Dendritic cell treated with granulocyte-macrophage colony-stimulating factor and Interleukin-4, amounts not matched to agents 40 ng/mL and 50 ng/mL, for 4 days (primary cell): Measurements from ENCODE around the gene ZNF182.
"Not testable (repeated sequence)": the region's sequence is repeated elsewhere in the genome, so short reads cannot be mapped to it uniquely, and the experiment has no call there.

Experiments used
- H3K27ac Mint-ChIP-seq: one replicate; pipeline ENCODE4 v1.8.0; 2022; ENCODE audit warnings: mild to moderate bottlenecking, mixed read lengths
- H3K27me3 Mint-ChIP-seq: one replicate; pipeline ENCODE4 v1.8.0; 2022; ENCODE audit warnings: mild to moderate bottlenecking, mixed read lengths
- H3K36me3 Mint-ChIP-seq: one replicate; pipeline ENCODE4 v1.8.0; 2022; ENCODE audit warnings: low read depth, mixed read lengths
- H3K4me1 Mint-ChIP-seq: one replicate; pipeline ENCODE4 v1.8.0; 2022; ENCODE audit warnings: low read depth, mixed read lengths
- H3K4me3 Mint-ChIP-seq: one replicate; pipeline ENCODE4 v1.8.0; 2022; ENCODE audit warnings: mild to moderate bottlenecking, moderate library complexity, mixed read lengths
- H3K9me3 Mint-ChIP-seq: one replicate; pipeline ENCODE4 v1.8.0; 2022; ENCODE audit warnings: mixed read lengths
- intact Hi-C: fragments of 100-400 bp; cut with micrococcal nuclease; formaldehyde crosslinking; loops from one replicate; pipeline ENCODE4 v1.15.0; 2022

ZNF182 gene

DNA sequence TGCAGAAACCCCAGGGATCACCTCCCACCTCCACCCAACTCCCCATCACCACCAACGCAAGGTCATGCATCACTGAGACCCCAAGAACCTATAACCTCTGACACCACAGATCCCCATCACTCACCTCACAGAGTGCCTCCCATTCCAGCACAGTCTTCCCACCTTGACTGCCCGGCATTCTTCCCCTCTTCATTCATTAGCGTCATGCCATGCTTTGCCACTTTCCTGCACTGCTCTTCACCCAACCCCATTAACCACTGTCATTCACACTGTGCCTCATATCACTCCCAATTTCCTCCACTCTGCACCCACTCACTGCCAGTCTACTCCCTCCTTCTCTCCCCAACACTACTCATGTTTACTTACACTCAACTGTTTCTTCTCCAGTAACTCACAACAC, 30.6 kb downstream of the ZNF182 start:
- H3K27ac Mint-ChIP-seq: no peak overlapping the region
- peaks cover 77% of the 10 kb centered on the region for H3K9me3 Mint-ChIP-seq
- no peaks in the 10 kb centered on the region for H3K4me1 Mint-ChIP-seq
- no peaks in the 10 kb centered on the region for H3K27me3 Mint-ChIP-seq
- no peak overlapping the region for H3K4me3 Mint-ChIP-seq
- peaks cover 42% of the 10 kb centered on the region for H3K36me3 Mint-ChIP-seq
- intact Hi-C loops: no loop called here

- not testable (repeated sequence) for H3K36me3 Mint-ChIP-seq
Measured at GRCh38 chrX:47965526-47965925, 38.3 kb downstream of the ZNF182 start.

DNA sequence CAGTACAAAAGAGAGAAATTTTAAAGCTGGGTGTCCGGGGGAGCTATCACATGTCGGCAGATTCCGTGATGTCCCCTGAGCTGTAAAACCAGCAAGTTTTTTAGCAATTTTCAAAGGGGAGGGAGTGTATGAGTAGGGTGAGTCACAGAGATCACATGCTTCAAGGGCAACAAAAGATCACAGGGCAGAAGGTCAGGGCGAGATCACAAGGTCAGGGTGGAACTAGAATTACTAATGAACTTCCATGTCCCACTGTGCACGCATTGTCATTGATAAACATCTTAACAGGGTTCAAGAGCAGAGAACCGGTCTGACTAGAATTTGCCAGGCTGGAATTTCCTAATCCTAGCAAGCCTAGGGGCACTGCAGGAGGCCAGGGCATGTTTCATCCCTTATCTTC, 42.0 kb downstream of the ZNF182 start:
- H3K27me3 Mint-ChIP-seq, H3K4me3 Mint-ChIP-seq, intact Hi-C loops, H3K27ac Mint-ChIP-seq, H3K4me1 Mint-ChIP-seq, H3K36me3 Mint-ChIP-seq: not testable (repeated sequence)
- peaks cover 34% of the 10 kb centered on the region for H3K9me3 Mint-ChIP-seq

More at GRCh38 chrX:47965526-47965925, 38.3 kb downstream of the ZNF182 start:
- H3K9me3 Mint-ChIP-seq: peaks cover 64% of the 10 kb centered on the region
- H3K4me3 Mint-ChIP-seq, intact Hi-C loops, H3K4me1 Mint-ChIP-seq, H3K27ac Mint-ChIP-seq, H3K27me3 Mint-ChIP-seq: not testable (repeated sequence)

- H3K4me3 Mint-ChIP-seq: no peak overlapping the region
- H3K27ac Mint-ChIP-seq: peak overlapping the region; percentile 65
- peaks cover 32% of the 10 kb centered on the region for H3K9me3 Mint-ChIP-seq
- H3K4me1 Mint-ChIP-seq: peaks cover 7% of the 10 kb centered on the region
- no peaks in the 10 kb centered on the region for H3K27me3 Mint-ChIP-seq
- no peaks in the 10 kb centered on the region for H3K36me3 Mint-ChIP-seq
- intact Hi-C loops: no loop called here
Measured at GRCh38 chrX:47960406-47960805, 43.4 kb downstream of the ZNF182 start.

DNA sequence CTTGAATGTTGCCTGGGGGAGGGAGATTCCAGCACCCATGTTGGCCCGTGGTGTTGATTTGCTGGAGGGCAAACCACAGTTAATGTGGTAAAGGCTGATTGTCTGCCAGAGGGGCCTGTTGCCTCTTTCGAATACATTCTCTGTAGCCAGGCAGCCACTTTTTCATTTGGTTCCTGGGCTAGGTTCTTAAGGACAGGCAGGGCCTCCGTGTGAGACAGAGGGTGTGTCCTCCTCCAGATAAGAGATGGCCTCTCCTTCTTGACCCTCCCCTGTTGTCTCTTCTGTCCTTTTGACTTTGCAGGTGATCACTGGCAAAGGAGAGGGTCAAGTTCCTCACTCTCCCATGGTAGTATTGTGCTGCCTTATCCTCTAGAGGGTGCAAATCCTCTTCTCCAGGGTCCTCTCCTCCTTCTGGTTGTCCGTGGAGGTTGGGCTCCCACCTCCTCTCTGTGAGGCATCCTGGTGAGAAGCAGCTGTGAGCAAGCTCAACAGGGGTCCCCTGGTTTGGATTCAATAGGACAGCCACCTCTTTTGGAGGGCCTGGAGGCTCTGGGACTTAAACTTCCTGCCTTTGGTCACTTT, 44.9 kb downstream of the ZNF182 start:
- Mint-ChIP-seq H3K36me3 (no peaks in the 10 kb centered on the region), H3K27ac (no peak overlapping the region), H3K4me1 (peaks cover 7% of the 10 kb centered on the region), H3K9me3 (peaks cover 17% of the 10 kb centered on the region), H3K4me3 (no peak overlapping the region), H3K27me3 (no peaks in the 10 kb centered on the region)
- intact Hi-C loops: loop anchor here (5.0 kb wide), 1 partner anchor 68 kb away; no protein-coding TSS in a partner anchor

DNA sequence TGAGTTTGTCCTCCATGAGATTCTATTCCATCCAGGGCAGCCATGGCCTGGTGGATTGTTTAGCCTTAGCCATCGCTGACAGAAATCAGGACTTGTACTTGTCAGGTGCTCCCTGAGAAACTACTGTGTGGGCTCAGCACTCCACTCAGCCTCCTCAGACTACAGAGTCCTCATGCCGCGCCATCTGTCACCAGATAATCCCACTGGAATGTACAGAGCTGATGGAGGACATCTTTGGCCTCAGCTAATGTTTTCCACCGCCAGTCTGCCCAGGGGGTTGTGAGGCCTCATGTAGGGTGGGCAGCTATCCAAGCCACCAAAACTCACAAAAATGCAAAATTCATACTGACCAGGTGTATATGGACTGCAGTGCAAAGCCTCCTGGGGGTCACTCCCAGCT, 45.6 kb downstream of the ZNF182 start:
- H3K36me3 Mint-ChIP-seq, H3K4me1 Mint-ChIP-seq: not testable (repeated sequence)
- intact Hi-C loops: loop anchor here (5.0 kb wide), 1 partner anchor 69 kb away; no protein-coding TSS in a partner anchor

GRCh38 chrX:47956016-47956415, 47.8 kb downstream of the ZNF182 start:
- Mint-ChIP-seq H3K9me3 (peaks cover 13% of the 10 kb centered on the region), H3K4me3 (no peak overlapping the region), H3K36me3 (no peaks in the 10 kb centered on the region), H3K27ac (no peak overlapping the region), H3K27me3 (no peaks in the 10 kb centered on the region), H3K4me1 (peaks cover 7% of the 10 kb centered on the region)
- intact Hi-C loops: loop anchor here (5.0 kb wide), 1 partner anchor 71 kb away; no protein-coding TSS in a partner anchor

More for the DNA sequence above, 45.6 kb downstream of the ZNF182 start:
- H3K27ac Mint-ChIP-seq, H3K4me3 Mint-ChIP-seq, H3K27me3 Mint-ChIP-seq: not testable (repeated sequence)
- peaks cover 14% of the 10 kb centered on the region for H3K9me3 Mint-ChIP-seq

GRCh38 chrX:47955295-47955694, 48.5 kb downstream of the ZNF182 start:
- H3K27me3 Mint-ChIP-seq, H3K27ac Mint-ChIP-seq, H3K36me3 Mint-ChIP-seq, H3K4me1 Mint-ChIP-seq, H3K4me3 Mint-ChIP-seq: not testable (repeated sequence)
- H3K9me3 Mint-ChIP-seq: peaks cover 15% of the 10 kb centered on the region
- intact Hi-C loops: loop anchor here (5.0 kb wide), 1 partner anchor 72 kb away; no protein-coding TSS in a partner anchor

GRCh38 chrX:47941423-47941822, 62.4 kb downstream of the ZNF182 start:
- no peak overlapping the region for H3K27ac Mint-ChIP-seq
- H3K4me1 Mint-ChIP-seq: no peaks in the 10 kb centered on the region
- intact Hi-C loops: no loop called here
- no peak overlapping the region for H3K4me3 Mint-ChIP-seq
- peaks cover 17% of the 10 kb centered on the region for H3K9me3 Mint-ChIP-seq
- no peaks in the 10 kb centered on the region for H3K27me3 Mint-ChIP-seq
- no peaks in the 10 kb centered on the region for H3K36me3 Mint-ChIP-seq

DNA sequence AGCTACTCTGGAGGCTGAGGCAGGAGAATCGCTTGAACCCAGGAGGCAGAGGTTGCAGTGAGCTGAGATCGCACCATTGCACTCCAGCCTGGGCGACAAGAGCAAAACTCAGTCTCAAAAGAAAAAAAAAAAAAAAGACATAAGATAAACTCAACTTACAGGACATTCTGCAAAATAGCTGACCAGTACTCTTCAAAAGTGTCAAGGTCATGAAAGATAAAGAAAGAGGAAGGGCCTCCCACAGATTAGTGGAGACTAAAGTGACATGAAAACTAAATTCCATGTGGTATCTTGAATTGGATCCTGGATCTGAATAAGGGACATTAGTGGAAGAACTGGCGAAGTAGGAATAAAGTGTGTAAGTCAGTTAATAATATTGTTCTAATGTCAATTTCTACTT, 63.3 kb downstream of the ZNF182 start:
- intact Hi-C loops: no loop called here
- Mint-ChIP-seq H3K4me3 (no peak overlapping the region), H3K9me3 (peaks cover 17% of the 10 kb centered on the region), H3K27me3 (no peaks in the 10 kb centered on the region), H3K36me3 (no peaks in the 10 kb centered on the region), H3K27ac (no peak overlapping the region), H3K4me1 (no peaks in the 10 kb centered on the region)

- Mint-ChIP-seq H3K36me3 (no peaks in the 10 kb centered on the region), H3K27ac (no peak overlapping the region), H3K4me3 (no peak overlapping the region), H3K9me3 (no peaks in the 10 kb centered on the region), H3K27me3 (no peaks in the 10 kb centered on the region), H3K4me1 (no peaks in the 10 kb centered on the region)
- intact Hi-C loops: no loop called here
Measured at GRCh38 chrX:47936940-47937317, 66.9 kb downstream of the ZNF182 start.

DNA sequence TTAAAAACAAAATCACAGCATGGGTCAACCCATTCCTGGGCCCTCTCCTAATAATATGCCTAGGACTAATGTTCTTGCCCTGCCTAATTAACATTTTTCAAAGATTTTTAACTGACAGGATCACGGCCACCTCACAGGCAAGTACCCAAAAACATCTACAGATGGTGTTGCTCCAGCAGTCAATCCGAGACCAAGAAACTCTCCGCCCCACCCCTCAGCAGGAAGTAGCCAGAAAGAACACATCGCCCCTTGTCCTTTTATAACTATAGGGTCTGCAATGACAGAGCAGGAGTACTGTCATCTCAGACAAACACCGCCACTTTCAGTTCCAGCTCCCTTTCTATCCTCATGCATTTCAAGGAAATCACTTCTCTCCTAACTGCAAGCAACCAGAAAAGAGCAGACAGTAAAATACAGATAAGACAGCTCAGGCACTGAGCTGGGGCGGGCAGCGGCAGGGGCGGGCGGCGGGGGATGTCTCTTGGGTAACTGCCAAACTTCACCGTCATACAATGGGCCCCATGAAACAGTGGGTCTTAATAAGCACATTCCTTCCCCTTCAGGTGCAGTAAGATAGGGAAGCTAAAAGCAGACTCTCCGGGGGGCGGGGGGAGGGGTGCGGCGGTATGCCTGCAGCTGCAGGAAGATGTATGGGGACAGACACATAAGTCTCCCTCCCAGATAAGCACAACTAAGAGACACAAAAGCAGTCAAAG, 67.4 kb downstream of the ZNF182 start:
- Mint-ChIP-seq H3K9me3 (no peaks in the 10 kb centered on the region), H3K36me3 (no peaks in the 10 kb centered on the region), H3K4me3 (peak overlapping the region; percentile 52), H3K27ac (no peak overlapping the region), H3K4me1 (no peaks in the 10 kb centered on the region), H3K27me3 (no peaks in the 10 kb centered on the region)
- intact Hi-C loops: no loop called here

DNA sequence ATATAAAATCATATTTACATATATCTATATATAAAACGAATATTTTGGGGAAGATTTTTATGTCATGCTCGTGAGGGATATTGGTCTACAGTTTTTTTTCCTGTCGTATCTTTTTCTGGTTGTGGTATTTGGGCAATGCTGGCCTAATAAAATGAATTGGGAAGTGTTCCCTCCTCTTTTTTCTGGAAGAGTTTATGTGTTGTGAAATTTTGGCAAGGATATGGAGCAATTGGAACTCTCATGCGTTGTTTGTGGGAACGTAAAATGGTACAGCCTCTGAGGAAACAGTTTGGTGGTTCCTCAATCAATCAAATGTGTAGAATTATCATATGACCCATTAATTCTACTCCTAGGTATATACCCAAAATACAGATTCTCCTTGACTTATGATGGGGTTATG, 69.8 kb downstream of the ZNF182 start:
- intact Hi-C loops: no loop called here

GRCh38 chrX:47931970-47932369, 71.8 kb downstream of the ZNF182 start:
- H3K27me3 Mint-ChIP-seq, H3K9me3 Mint-ChIP-seq, H3K4me1 Mint-ChIP-seq, intact Hi-C loops, H3K27ac Mint-ChIP-seq, H3K36me3 Mint-ChIP-seq, H3K4me3 Mint-ChIP-seq: not testable (repeated sequence)

More for the DNA sequence above, 69.8 kb downstream of the ZNF182 start:
- Mint-ChIP-seq H3K4me1 (no peaks in the 10 kb centered on the region), H3K27me3 (no peaks in the 10 kb centered on the region), H3K9me3 (no peaks in the 10 kb centered on the region), H3K27ac (no peak overlapping the region), H3K36me3 (no peaks in the 10 kb centered on the region), H3K4me3 (no peak overlapping the region)

DNA sequence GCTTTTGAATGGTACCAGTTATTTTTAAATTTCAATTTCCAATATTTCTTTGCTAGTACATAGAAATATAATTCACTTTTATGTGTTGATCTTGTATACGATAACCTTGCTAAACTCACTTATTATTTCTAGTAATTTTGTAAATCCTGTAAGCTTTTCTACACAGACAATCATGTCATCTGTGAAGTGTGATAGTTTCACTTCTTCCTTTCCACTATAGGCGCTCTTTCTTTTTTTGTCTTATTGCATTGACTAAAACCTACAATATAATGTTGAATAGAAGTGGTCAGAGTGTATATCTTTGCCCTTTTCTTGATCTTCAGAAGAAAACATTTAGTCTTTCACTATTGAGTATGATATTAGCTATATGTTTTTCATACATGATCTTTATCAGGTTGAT, 76.6 kb downstream of the ZNF182 start:
- Mint-ChIP-seq H3K36me3 (no peaks in the 10 kb centered on the region), H3K4me3 (no peak overlapping the region), H3K27me3 (no peaks in the 10 kb centered on the region), H3K27ac (no peak overlapping the region), H3K4me1 (no peaks in the 10 kb centered on the region), H3K9me3 (no peaks in the 10 kb centered on the region)
- intact Hi-C loops: no loop called here
